NCI-H526 treated with DMSO at 0.1 percent for 48 hours (cell line): ENCODE measurements around the gene SNTA1.
A peak's percentile ranks its signal among the peaks of the same experiment; 100 is the strongest.
"Not testable (repeated sequence)": the region's sequence is repeated elsewhere in the genome, so short reads cannot be mapped to it uniquely, and the experiment has no call there.

Source experiments
- DNase-seq: peaks from one replicate; lab custom pipeline; 2025; lab: John Stamatoyannopoulos, UW

The SNTA1 gene

GRCh38 chr20:33393609-33394008, 50.0 kb downstream of the SNTA1 start:
- no peak for DNase-seq

- no peak for DNase-seq
Measured at GRCh38 chr20:33391722-33392415, 51.7 kb downstream of the SNTA1 start.

GRCh38 chr20:33389326-33389725, 54.2 kb downstream of the SNTA1 start:
- not testable (repeated sequence) for DNase-seq

GRCh38 chr20:33388268-33388667, 55.3 kb downstream of the SNTA1 start:
- DNase-seq = no peak

DNA sequence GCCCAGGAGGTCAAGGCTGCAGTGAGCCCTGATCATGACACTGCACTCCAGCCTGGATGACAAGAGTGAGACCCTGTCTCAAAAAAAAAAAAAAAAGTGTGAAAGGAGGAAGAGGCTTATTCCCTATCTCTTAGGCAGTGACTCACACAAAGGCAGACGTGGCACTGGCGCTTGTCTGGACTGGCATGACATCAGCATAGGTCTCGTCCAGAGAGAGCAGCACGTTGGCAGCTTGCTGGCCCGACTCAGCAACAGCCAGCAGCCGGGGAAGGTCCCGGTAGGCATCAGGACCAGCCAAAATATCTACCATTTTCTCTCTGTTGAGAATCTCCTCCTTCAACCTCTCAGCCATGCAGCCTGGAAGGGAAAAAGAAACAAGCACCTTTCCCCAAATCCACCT, 56.4 kb downstream of the SNTA1 start:
- DNase-seq = no peak

DNA sequence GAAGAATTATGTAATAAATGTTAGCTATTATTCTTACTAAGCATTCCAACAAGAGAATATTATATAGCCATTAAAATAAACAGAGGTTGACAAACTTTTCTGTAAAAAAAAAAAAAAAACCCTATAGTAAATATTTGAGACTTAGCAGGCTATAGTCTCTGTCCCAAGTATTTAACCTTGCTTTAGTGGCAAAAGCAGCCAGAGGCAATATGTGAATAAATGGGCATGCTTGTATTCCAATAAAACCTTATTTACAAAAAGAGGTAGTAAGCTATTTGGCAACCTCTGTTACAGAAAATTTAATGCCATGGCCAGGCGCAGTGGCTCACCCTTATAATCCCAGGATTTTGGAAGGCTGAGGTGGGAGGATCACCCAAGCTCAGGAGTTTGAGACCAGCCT, 56.9 kb downstream of the SNTA1 start:
- DNase-seq = no peak

- no peak for DNase-seq
Measured at GRCh38 chr20:33377366-33377765, 66.2 kb downstream of the SNTA1 start.

GRCh38 chr20:33373735-33374605, 69.6 kb downstream of the SNTA1 start:
- peak; percentile 25 for DNase-seq

- DNase-seq = no peak
Measured at GRCh38 chr20:33372993-33373441, 70.5 kb downstream of the SNTA1 start.

DNA sequence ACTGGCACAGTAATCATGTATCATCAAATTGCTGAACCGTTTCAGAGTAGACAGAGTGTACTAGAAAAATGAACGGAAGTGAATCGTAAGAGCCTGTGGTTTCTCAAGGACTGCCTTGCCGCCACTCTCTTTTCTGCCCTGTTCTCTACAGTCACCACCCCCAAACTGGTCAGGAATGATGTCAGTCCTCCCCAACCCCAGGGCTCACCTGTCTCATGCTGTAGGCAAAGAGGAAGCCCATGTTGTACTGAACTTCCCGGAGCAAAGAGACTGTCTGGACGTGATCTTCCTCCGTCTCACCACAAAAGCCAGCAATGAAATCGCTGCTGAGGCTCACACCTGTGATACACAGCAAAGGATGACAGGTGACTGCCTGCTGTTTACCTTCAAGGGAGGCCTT, 73.3 kb downstream of the SNTA1 start:
- no peak for DNase-seq

DNA sequence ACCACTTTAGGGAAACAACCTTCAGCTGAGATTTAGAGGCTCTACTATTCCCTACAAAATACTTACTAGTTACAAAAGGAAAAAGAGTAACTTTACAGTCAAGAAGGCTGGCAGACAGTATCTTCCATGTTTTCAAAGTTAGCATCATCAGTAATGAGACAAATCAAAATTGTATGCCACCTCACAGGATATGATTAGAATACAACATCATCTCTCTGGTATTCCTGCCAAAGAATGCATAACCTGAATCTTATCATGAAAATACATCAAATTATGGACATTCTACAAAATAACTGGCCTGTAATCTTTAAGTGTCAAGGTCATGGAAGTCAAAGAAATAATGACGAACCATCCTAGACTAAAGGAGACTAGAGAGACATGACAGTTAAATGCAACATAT, 80.7 kb downstream of the SNTA1 start:
- no peak for DNase-seq

GRCh38 chr20:33359399-33360261, 83.9 kb downstream of the SNTA1 start:
- DNase-seq = no peak
